CD4-positive, alpha-beta T cell treated with Interferon gamma for 1 hour (primary cell): ENCODE results near the gene CLTC.

Source experiments
- DNase-seq: peaks from one replicate; pipeline ENCODE4 v3.0.0-alpha.2; 2020

CLTC gene

GRCh38 chr17:59634632-59635541 is 15.2 kb downstream of the CLTC start:
- DNase-seq, result no peak

DNA sequence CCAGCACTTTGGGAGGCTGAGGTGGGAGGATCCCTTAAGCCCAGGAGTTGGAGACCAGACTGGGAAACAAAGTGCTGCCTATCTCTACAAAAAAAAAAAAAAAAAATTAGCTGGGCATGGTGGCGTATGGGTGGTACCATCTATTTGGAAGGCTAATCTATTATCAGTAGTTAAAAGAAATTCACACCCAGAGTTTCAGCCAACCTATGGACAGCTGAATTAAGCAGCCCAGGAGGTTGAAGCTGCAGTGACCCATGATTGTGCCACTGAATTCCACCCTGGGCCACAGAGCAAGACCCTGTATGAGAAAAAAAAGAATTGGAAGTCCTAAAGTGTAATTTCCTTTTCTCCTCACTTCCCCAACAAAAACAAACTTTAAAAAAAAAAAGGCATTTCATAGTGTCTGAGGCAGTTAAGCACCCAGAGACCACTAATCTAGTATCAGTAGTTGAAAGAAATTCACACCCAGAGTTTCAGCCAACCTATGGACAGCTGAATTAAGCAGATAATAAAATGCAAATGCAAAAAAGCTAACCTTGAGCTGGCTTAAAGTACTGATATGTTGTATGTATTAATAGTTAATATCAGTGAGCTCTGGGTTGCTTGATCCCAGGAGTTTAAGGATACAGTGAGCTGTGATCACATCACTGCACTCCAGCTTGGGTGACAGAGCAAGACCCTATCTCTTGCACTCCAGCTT is 18.1 kb downstream of the CLTC start:
- no peak for DNase-seq

DNA sequence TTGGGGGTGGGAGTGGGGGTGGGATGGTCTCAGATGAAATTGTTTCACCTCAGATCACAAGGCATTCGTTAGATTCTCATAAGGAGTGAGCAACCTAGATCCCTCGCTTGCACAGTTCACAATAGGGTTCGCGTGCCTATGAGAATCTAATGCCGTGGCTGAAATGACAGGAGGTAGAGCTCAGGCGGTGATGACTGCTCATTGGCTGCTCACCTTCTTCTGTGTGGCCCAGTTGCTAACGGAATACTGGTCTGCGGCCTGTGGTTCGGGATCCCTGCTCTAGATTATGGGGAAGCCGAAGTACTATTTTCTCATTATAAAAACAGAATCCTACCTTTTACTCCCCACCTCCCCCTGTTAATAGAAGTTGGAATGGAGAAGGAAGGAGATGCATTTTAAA is 18.9 kb downstream of the CLTC start:
- no peak for DNase-seq

DNA sequence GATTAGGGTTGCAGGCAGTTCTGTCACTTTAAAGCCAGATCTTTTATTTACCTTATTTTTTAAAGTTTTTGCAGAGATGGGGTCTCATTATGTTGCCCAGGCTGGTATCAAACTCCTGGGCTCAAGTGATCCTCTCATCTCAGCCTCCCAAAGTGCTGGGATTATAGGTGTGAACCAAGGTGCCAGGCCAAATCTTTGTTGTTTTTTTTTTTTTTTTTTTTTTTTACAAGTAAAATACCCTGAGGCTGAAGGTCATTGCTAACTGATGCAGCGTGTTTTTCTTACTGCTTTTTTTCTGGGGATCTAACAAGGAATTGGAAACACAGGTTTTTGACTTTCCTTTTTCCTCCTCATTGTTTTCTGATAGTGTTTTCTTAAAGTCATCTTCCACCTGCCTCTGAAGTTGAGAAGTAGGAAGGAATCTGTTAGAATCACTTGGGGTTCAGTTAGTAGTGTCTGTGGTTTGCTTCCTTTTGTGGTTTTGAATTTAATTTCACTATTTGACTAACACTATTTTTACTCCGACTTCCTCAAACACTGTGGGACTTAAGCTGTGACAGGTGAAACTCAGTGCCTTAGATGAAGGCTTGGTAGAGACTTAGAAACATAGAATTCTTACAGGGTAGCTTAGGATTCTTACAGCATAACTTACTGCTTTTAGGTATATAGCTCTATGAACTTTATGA is 22.2 kb downstream of the CLTC start:
- DNase-seq, result no peak

DNA sequence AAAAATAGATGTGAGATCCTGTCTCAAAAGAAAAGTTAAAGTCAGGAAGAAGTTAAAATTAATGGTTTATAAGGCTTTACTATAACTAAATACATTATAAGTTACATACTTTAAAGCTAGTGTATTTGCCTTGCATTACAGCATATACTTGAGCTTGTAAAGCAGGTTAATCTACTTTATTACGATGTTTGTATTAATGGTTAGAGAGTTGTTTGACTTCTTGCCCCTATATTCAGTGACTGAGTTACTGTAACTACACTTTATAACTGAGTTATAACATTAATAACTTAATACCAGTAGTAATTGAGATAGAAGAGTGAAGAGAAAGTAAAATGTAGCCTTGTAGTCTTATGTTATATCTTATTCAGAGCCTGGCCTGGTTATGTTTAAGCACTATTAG is 22.9 kb downstream of the CLTC start:
- DNase-seq, result no peak

DNA sequence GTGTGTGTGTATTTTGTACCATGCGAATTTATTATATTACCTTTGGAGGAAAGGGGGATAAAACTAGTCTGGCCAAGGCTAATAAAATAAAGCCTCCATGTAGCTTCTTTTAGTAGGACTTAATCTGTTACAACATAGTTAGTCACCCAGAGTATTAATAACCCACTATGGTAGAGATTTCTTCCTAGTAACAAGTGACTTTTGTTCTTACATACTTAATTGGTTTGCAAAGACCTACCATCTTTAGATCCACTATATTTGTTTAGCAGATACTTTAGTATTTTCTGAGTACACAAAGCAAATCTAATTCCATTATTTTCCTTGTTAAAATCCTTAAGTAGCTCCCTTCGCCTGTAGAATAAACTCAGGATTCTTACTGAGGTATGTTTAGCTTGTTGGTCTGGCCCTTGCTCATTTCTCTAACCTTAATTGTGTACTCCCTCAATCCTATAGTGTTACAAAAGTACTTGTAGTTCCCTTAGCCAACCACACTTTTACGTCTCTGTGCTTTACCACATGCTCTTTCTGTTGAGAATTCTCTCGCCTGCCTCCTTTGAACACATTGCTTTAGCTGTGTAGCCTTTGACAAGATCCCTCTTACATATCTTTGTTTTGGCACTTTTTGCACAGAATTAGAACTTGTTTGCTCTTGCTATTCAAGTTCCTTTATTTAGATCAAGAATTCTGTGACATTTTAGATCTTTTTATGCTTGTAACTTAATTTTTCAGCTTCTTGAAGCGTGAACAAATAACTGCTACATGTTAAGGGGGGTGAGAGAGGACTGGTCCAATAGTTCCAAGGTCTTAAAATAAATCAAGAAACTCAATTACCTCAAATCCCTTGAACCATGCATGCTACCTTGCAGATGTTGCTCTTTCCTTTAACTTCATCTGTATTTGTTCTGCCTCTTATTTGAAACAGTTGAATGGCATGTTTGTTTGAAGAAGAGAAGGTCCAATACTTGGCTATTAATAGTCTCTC is 23.8 kb downstream of the CLTC start:
- no peak for DNase-seq

DNA sequence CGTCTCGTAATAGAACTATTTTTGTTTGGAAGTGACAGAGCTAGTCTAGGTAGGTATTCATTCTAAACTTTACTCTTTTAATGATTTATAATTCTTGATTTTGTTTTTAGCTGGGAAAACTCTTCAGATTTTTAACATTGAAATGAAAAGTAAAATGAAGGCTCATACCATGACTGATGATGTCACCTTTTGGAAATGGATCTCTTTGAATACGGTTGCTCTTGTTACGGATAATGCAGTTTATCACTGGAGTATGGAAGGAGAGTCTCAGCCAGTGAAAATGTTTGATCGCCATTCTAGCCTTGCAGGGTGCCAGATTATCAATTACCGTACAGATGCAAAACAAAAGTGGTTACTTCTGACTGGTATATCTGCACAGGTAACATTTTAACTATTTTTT is 27.6 kb downstream of the CLTC start:
- DNase-seq, result no peak

DNA sequence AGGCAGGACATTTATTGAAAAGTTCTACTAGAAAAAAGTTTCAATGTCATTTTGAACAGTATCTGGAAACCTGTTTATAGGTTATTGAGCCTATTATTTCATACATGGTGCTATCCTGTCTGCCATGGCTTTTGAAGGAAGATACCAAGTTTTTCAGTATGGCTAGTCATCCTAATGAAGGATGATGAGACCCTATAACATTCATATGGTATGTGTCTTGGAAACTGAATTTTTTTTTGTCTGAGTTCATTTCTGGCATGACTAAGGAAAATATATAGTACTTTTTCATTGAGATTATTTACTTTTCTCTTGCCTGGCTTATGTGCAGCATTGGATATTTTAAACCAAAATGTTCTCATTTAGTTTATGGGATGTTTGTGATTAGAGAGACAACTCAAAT is 30.2 kb downstream of the CLTC start:
- no peak for DNase-seq

- no peak for DNase-seq
Observed at GRCh38 chr17:59650642-59651041, 30.9 kb downstream of the CLTC start.

DNA sequence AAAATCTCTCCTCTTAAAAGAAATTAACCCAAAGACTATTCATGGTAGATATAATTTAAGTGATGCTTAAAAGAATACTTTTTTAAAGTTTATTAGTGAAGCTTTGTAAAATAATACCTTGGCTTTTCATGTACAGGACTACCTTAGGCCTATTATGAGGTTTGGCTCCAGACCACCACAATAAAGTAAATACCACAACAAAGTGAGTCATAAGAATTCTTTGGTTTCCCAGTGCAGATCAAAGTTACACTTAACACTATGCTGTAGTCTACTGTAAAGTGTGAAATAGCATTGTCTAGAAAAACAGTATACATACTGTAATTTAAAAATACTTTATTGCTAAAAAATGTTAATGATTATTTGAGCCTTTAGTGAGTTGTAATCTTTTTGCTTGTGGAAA is 31.7 kb downstream of the CLTC start:
- DNase-seq, result no peak

GRCh38 chr17:59652119-59652518 is 32.4 kb downstream of the CLTC start:
- no peak for DNase-seq

DNA sequence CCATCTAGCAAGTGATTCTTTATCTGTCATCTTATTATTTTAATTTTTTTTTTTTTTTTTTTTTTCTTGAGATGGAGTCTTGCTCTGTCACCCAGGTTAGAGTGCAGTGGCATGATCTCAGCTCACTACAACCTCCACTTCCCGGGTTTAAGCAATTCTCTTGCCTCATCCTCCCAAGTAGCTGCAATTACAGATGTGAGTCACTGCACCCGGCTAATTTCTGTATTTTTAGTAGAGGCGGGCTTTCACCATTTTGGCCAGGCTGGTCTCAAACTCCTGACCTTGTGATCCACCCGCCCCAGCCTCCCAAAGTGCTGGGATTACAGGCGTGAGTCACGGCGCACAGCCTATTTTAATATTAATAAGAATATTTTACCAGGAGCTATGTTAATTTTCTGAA is 36.9 kb downstream of the CLTC start:
- peak; percentile 24 for DNase-seq

GRCh38 chr17:59666235-59666634 is 46.5 kb downstream of the CLTC start:
- no peak for DNase-seq

DNA sequence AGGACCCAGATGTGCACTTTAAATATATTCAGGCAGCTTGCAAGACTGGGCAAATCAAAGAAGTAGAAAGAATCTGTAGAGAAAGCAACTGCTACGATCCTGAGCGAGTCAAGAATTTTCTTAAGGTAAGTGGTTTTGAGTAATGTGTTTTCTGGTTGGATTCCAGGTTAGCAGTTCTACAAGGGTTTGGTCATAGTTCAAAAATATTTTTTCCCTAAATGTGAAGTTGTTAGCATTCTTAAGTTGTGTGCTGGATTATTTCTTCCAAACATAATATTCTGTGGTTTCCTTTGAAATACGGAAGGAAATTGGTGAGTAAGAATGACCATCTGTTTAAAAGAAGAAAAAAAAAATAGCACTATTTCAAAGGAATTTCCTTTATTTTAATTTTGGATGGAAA is 49.1 kb downstream of the CLTC start:
- DNase-seq, result no peak

- no peak for DNase-seq
Observed at GRCh38 chr17:59669411-59669810, 49.7 kb downstream of the CLTC start.

DNA sequence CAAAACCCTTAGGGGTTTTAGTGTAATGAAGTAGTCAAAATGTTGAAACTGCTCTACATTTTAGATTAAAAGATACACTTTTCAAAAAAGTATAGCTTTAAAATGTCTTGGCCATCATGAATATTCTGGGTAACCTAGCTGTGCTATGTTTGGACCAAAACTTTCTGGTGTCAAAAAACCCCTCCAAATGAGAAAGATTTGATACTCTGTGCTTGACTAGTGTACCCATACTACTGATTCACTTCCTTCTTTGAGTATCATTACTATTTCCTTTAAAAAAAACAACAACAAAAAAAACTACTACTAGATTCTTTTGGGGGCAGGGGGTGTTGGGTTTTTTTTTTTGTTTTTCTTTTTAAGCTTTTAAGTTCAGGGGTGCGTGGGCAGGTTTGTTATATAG is 50.2 kb downstream of the CLTC start:
- DNase-seq, result no peak

GRCh38 chr17:59671386-59671785 is 51.7 kb downstream of the CLTC start:
- DNase-seq, result no peak

- no peak for DNase-seq
Observed at GRCh38 chr17:59675231-59675630, 55.5 kb downstream of the CLTC start.

DNA sequence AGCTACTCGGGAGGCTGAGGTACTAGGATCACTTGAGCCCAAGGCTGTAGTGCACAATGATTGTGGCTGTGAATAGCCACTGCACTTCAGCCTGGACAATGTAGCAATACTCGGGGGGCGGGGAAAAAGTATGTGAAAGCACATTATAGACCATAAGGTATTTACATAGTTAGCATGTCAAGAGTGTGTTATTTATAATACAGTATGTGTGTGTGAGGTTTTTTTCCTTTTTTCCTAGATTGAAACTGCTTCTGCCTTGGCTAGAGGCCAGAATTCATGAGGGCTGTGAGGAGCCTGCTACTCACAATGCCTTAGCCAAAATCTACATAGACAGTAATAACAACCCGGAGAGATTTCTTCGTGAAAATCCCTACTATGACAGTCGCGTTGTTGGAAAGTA is 57.0 kb downstream of the CLTC start:
- DNase-seq, result no peak

DNA sequence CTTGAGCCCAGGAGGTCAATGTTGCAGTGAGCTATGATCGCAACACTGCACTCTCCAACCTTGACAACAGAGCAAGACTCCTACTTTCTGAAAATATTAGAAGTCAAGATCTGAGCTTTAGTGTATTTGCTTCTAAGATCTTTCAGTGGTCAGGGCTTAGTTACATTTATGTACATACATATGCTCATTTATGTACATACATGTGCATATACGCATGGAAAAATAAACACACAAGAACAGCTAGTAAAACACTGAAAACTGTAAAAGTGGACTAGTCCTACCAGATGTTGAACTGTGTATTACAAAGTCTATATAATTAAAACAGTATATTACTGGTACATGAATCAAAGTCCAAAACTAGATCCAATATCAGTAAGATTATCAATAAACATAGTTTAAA is 59.2 kb downstream of the CLTC start:
- no peak for DNase-seq

- no peak for DNase-seq
Observed at GRCh38 chr17:59680314-59680713, 60.6 kb downstream of the CLTC start.

GRCh38 chr17:59683283-59683682 is 63.6 kb downstream of the CLTC start:
- DNase-seq, result no peak

- no peak for DNase-seq
Observed at GRCh38 chr17:59684967-59685366, 65.3 kb downstream of the CLTC start.
